Activated CD8-positive, alpha-beta memory T cell treated with anti-CD3 and anti-CD28 coated beads, Interleukin-2, amount 50 U/mL, for 48 hours (primary cell): Measurements from ENCODE around the gene GANAB.
A peak's percentile ranks its signal among the peaks of the same experiment; 100 is the strongest.
"Not testable (repeated sequence)": the region's sequence is repeated elsewhere in the genome, so short reads cannot be mapped to it uniquely, and the experiment has no call there.

Experiments used
- DNase-seq: peaks from one replicate; pipeline ENCODE4 v3.0.0-alpha.2; 2020

GANAB gene

DNA sequence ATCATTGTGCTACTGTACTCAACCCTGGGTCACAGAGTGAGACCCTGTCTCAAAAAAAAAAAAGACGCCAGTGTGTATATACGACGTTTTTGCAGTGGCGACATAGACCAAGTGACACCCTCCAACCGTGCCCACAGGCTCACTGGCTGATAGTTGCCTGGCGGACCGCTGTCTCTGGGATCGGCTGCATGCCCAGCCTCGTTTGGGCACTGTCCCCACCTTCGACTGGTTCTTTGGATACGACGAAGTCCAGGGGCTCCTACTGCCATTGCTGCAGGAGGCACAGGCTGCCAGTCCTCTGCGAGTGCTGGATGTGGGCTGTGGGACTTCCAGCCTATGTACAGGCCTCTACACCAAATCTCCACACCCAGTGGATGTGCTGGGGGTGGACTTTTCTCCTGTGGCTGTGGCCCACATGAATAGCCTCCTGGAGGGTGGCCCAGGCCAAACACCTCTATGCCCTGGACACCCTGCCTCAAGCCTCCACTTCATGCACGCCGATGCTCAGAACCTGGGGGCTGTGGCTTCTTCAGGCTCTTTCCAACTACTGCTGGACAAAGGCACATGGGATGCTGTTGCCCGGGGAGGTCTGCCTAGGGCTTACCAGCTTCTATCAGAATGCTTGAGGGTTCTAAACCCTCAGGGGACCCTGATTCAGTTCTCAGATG is 20.0 kb upstream of the GANAB start:
- DNase-seq = peak; percentile 75

- DNase-seq = peak; percentile 87
These were observed 19.3 kb upstream of the GANAB start for GRCh38 chr11:62665599-62666258.

GRCh38 chr11:62665075-62665598 is 18.7 kb upstream of the GANAB start, which contains the start of the genes C11orf98 and CSKMT:
C11orf98 (minus strand) TSS chr11:62665210; CDS start chr11:62665169, 41 bp downstream.
CSKMT (plus strand) TSS chr11:62665312; CDS start chr11:62665880, 568 bp downstream.
- peak; percentile 99 for DNase-seq

DNA sequence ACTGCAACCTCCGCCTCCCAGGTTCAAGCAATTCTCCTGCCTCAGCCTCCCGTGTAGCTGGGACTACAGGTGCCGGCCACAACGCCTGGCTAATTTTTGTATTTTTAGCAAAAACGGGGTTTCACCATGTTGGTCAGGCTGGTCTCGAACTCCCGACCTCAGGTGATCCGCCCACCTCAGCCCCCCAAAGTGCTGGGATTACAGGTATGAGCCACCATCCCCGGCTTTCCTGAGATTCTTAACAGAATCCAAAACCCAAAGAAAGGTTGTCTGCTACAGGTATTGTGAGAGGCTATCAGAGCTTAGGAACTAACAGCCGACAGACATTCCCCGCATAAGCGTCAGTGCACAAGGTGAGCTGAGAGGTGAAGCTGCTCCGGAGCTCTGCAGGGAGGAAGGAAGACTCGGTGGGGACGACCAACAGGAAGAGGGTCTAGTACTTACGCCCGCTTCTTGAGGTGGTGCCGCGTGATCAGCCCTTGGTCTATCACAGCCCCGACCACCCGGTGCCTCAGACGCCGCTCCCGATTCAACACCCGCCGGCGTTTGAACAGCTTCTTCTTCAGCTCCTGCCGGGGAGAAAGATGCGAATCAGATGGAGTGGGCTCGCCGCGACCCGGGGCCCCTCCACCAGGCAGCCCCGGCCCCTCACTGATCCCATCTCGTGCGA is 18.1 kb upstream of the GANAB start:
- DNase-seq = no peak

DNA sequence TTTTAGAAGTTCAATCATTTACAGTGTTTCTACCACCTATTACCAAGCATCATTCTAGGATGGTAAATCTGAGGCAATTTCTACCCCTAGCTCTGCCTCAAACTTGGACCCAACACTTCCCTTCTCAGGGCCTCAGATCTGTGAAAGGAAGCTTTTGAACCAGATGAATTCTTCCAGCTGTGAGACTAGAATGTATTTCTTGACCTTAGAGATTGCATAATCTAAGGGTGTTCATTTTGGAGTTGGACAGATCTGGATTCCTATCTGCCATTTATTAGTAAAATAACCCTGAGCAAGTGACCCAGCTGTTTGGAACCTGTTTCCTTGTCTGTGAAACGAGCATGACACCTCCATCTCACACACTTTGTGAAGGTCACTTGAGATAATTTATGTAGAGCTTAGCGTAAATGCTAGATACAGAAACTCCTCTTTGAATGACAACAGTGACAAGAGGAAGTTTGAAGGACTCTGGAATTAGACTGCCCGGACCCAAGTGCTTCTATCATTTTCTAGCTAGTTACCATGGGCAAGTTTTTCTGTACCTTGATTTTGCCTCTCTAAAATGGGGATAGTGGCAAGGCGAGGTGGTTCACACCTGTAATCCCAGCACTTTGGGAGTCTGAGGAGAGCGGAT is 10.5 kb upstream of the GANAB start:
- DNase-seq = no peak

- DNase-seq = no peak
These were observed 7.9 kb upstream of the GANAB start for GRCh38 chr11:62654297-62654696.

- no peak for DNase-seq
These were observed 6.0 kb upstream of the GANAB start for GRCh38 chr11:62652161-62653006.

DNA sequence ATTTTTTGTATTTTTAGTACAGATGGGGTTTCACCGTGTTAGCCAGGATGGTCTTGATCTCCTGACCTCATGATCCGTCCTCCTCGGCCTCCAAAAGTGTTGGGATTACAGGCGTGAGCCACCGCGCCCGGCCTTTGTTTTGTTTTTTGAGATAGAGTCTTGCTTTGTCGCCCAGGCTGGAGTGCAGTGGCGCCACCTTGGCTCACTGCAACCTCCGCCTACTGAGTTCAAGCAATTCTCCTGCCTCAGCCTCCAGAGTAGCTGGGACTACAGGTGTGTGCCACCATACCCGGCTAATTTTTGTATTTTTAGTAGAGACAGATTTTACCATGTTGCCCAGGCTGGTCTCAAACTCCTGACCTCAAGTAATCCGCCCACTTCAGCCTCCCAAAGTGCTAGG is 3.9 kb upstream of the GANAB start:
- DNase-seq = not testable (repeated sequence)

GRCh38 chr11:62649486-62649885 is 3.1 kb upstream of the GANAB start:
- DNase-seq = no peak

DNA sequence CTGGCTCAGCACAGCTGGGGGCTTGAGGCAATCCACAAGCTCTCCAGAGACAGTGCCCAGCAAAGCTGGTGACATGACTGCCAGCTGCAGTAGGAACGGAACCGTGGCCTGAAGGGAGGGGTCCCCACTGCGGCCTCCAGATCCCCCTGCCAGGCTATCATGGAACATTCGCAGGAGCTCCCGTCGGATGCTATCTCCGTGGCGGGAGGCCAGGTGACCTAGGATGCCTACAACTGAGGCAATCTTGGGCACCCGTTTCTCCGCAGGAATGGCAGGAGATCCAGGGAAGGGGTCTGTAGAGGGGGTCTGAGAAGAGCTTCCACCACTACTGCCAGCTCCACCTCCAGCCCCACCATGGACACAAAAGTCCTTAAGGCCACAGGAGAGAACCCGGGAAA is 2.6 kb upstream of the GANAB start:
- no peak for DNase-seq

GRCh38 chr11:62648185-62648966 is 2.0 kb upstream of the GANAB start:
- DNase-seq = no peak

- no peak for DNase-seq
These were observed 1.2 kb upstream of the GANAB start for GRCh38 chr11:62647609-62648005.

GRCh38 chr11:62646825-62647608 is 604 bp upstream of the GANAB start:
- DNase-seq = no peak

GRCh38 chr11:62645671-62645945 is 805 bp downstream of the GANAB start:
- no peak for DNase-seq

GRCh38 chr11:62644220-62644619 is 2.2 kb downstream of the GANAB start:
- DNase-seq = no peak

GRCh38 chr11:62632492-62632891 is 13.9 kb downstream of the GANAB start:
- DNase-seq = no peak

DNA sequence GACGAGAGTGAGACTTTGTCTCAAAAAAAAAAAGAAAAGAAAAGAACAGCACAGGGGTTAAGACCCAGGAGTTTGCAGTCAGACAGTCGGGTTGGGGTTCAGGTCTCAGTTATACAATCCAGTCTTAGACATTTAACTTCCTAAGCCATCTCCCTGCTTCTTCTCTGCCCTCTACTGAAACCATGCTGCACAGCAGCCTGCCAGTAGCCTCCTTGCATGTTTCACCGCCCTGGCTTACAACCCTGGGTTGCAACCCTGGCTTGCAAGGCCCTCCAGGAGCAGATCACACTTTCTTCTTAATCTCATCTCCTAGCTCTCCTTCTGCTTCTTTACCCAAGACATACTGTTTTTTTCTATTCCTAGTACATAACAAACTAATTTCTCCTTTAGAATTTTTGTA is 18.7 kb downstream of the GANAB start:
- DNase-seq = no peak

DNA sequence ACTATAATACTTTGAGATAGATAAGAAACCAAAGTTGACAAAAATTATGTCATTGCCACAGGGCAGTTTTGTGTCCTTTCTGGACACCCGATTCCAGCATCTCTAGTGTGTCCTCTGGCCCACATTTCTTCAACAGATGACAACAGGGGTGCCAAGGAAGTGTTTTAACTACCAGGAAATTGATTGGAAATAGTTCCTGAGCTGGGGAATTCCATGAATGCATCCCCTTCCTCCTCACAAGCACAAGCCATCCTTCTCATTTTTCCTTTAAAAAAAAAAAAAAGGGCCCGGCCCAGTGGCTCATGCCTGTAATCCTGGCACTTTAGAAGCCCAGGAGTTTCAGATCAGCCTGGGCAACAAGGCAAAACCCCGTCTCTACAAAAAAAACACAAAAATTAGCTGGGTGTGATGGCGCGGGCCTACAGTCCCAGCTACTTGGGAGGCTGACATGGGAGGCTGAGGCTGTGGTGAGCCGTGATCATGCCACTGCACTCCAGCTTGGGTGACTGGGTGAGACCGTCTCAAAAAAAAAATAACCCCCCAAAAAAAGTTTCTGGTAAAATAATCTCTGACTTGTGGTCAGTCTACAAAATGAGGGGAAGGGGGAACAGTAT is 23.8 kb downstream of the GANAB start:
- no peak for DNase-seq

- DNase-seq = peak; percentile 98
These were observed 24.6 kb downstream of the GANAB start, which contains the start of gene B3GAT3 for GRCh38 chr11:62621567-62622470. B3GAT3 (minus strand) TSS chr11:62621986; CDS start chr11:62621947, 39 bp downstream.
